Neural cell (in vitro differentiated cells): ENCODE data around the gene C19orf73.

ENCODE experiments used
- MXI1 ChIP-seq: fragments of 450-650 bp; conservative IDR thresholded peaks from 2 replicates; pipeline ENCODE4 v1.6.1; 2014; ENCODE audit warnings: antibody characterized with exemption, mild to moderate bottlenecking; ENCODE audit not compliant: poor library complexity, severe bottlenecking
- TAF1 ChIP-seq: IDR thresholded peaks from 2 replicates; pipeline ENCODE4 v1.6.1; 2012; ENCODE audit warnings: low read depth
- TF ChIP-seq, protein P1 (sequence below): fragments of 450-650 bp; IDR thresholded peaks from 2 replicates; pipeline ENCODE4 v1.5.1; 2014; ENCODE audit warnings: antibody characterized with exemption, mild to moderate bottlenecking, moderate library complexity; ENCODE audit not compliant: poor library complexity, severe bottlenecking

DNA sequence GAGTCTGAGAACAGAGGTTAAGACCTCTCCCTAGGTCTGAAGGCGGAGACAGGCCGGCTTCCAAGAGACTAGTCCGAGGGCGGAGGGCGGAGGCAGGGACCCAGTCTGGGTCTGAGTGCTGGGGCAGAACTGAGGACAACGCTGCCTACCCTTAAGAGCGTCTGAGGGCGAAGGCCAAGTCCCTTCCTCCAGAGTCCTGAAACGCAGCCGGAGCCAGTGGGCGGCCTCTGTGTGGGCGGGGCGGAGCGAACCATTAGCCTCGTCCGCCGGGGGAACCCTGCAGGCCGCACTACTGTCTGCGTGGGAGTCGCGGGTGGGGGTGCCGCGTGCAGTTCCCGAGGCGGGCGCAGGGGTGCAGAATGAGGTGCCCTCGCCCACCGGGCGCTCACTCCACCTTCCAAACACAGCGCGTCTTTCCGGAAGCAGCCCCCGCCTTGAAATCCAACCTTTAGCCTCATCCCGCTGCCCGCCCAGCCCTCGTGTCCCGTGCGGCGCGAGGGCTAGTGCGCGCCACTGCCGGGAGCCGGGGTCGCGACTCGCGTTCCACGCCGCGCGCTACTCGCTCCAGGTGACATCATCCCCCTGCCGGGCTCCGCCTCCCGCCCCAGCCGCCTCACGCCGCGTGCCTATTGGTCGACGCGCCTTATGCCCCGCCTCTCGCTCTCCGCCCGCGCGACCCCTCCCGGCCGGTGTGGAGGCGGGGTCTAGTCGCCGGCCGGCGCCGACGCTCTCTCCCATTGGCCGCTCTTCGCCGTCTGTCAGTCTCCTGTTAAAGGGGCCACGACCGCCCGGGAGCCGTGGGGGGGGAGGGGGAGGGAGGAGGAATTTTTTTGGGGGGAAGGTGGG lies at the start of gene C19orf73:
- TF ChIP-seq, protein P1, sequence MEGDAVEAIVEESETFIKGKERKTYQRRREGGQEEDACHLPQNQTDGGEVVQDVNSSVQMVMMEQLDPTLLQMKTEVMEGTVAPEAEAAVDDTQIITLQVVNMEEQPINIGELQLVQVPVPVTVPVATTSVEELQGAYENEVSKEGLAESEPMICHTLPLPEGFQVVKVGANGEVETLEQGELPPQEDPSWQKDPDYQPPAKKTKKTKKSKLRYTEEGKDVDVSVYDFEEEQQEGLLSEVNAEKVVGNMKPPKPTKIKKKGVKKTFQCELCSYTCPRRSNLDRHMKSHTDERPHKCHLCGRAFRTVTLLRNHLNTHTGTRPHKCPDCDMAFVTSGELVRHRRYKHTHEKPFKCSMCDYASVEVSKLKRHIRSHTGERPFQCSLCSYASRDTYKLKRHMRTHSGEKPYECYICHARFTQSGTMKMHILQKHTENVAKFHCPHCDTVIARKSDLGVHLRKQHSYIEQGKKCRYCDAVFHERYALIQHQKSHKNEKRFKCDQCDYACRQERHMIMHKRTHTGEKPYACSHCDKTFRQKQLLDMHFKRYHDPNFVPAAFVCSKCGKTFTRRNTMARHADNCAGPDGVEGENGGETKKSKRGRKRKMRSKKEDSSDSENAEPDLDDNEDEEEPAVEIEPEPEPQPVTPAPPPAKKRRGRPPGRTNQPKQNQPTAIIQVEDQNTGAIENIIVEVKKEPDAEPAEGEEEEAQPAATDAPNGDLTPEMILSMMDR = peak; percentile 72
- TF ChIP-seq MXI1 = peak; percentile 91
- peak; percentile 70 for TF ChIP-seq TAF1
